Esophagus muscularis mucosa (tissue), 4 donors: ENCODE results near the gene TUSC2. TPM values are rescaled to one million over a fixed set of nuclear protein-coding genes. Genes with fewer than 3 reads are reported as not detected.

Experiments
- DNase-seq: peaks from one replicate; pipeline ENCODE4 v3.0.0-alpha.2; 2017; ENCODE audit errors: extremely low spot score
- H3K27ac ChIP-seq, 4 donors: fragments of 200-600 bp; sonication (generic); replicated peaks in 1 of 4; 1 replicate in 3 of 4; 2 replicates in 1 of 4; pipeline ENCODE4 v1.5.1; 2016 to 2019; ENCODE audit warnings: mild to moderate bottlenecking in 1 of 4
- H3K27me3 ChIP-seq, 4 donors: fragments of 200-600 bp; sonication (generic); one replicate each; pipeline versions ENCODE4 v1.5.1 to v1.6.0; 2016 to 2019
- H3K36me3 ChIP-seq, 4 donors: fragments of 200-600 bp; sonication (generic); one replicate each; pipeline ENCODE4 v1.5.1; 2016 to 2019
- H3K4me1 ChIP-seq, 4 donors: fragments of 200-600 bp; sonication (generic); one replicate each; pipeline ENCODE4 v1.5.1; 2016 to 2019
- H3K4me3 ChIP-seq, 4 donors: fragments of 200-600 bp; sonication (generic); 1 replicate in 2 of 4; 2 replicates in 2 of 4; pipeline ENCODE4 v1.5.1; 2016 to 2019; ENCODE audit warnings: mild to moderate bottlenecking in 4 of 4, moderate library complexity in 1 of 4
- H3K9me3 ChIP-seq, 4 donors: fragments of 200-600 bp; sonication (generic); 1 replicate in 3 of 4; 2 replicates in 1 of 4; pipeline ENCODE4 v1.5.1; 2016 to 2019
- CTCF ChIP-seq, 3 experiments: fragments of 200-600 bp in 2 of 3; fragments of 450-650 bp in 1 of 3; sonication (generic) in 2 of 3; IDR thresholded peaks; one replicate each; pipeline ENCODE4 v1.5.1; 2017 to 2019; ENCODE audit warnings: antibody characterized with exemption in 3 of 3, mild to moderate bottlenecking in 2 of 3, moderate library complexity in 1 of 3
- EP300 ChIP-seq: sonication (generic); formaldehyde crosslinking; IDR thresholded peaks from one replicate; pipeline ENCODE4 v1.6.1; 2017; ENCODE audit warnings: antibody characterized with exemption
- POLR2A ChIP-seq: fragments of 450-650 bp; IDR thresholded peaks from one replicate; pipeline ENCODE4 v1.6.1; 2017; ENCODE audit warnings: antibody characterized with exemption, moderate library complexity, mild to moderate bottlenecking, low read depth
- POLR2AphosphoS5 ChIP-seq, 2 donors: sonication (generic); formaldehyde crosslinking; IDR thresholded peaks; one replicate each; pipeline ENCODE4 v1.6.1; 2017; ENCODE audit warnings: antibody characterized with exemption in 2 of 2
- WGBS: methylation state at CpG from one replicate; pipeline ENCODE4 v1.1.5; 2018; 5-methylcytosine and 5-hydroxymethylcytosine counted together
- intact Hi-C: fragments of 100-400 bp; cut with DNase I; formaldehyde crosslinking; loops from one replicate; pipeline ENCODE4 v1.15.1; 2023
- total RNA-seq, 4 donors: library from RNA; depleted of rRNA; stranded (reverse); fragments of >200 nt; gene quantifications; one replicate each; pipeline versions ENCODE4 v1.1.0 to v1.2.1, GENCODE V29; 2016

TUSC2 gene
- total RNA-seq, 4 donors from 2014 or later, result 18.7 to 40.6 (median 37.5) TPM

- Histone ChIP-seq H3K4me1 (peaks cover 14 to 23% (median 21%) of the 10 kb centered on the region in 4 donors), H3K36me3 (no peaks in the 10 kb centered on the region), H3K4me3 (peak overlapping the region; percentile 58 to 84 (median 64)), H3K27ac (peak overlapping the region; percentile 56 to 79 (median 72)), H3K27me3 (no peaks in the 10 kb centered on the region), H3K9me3 (no peaks in the 10 kb centered on the region)
- TF ChIP-seq POLR2A (no peak), CTCF (IDR thresholded peaks at IDR 0.05) (no peak), POLR2AphosphoS5 (IDR thresholded peaks at IDR 0.05) (no peak)
- no peak for DNase-seq
- 90% methylated on average over 5 of the region's 5 CpGs for WGBS
- intact Hi-C loops, result no loop called here
Observed at GRCh38 chr3:50365842-50366220, 37.8 kb upstream of the TUSC2 start.

- Histone ChIP-seq H3K9me3 (no peaks in the 10 kb centered on the region), H3K36me3 (no peaks in the 10 kb centered on the region), H3K4me3 (peak overlapping the region; percentile 58 to 84 (median 64)), H3K27me3 (no peaks in the 10 kb centered on the region), H3K4me1 (peaks cover 14 to 23% (median 21%) of the 10 kb centered on the region in 4 donors), H3K27ac (peak overlapping the region; percentile 56 to 79 (median 72))
- TF ChIP-seq POLR2A (no peak), POLR2AphosphoS5 (IDR thresholded peaks at IDR 0.05) (peak; percentile 67 to 68)
- intact Hi-C loops, result no loop called here
- WGBS, result 50% methylated on average over 27 of the region's 53 CpGs
- peak; percentile 94 for DNase-seq
Observed at GRCh38 chr3:50365080-50365841, 37.2 kb upstream of the TUSC2 start.

- intact Hi-C loops, result no loop called here
- no peak for DNase-seq
- peak overlapping the region; percentile 56 to 79 (median 72) for H3K27ac ChIP-seq
Observed at GRCh38 chr3:50364573-50365079, 36.6 kb upstream of the TUSC2 start.

GRCh38 chr3:50359760-50360110, 31.7 kb upstream of the TUSC2 start:
- TF ChIP-seq EP300 (no peak), CTCF (IDR thresholded peaks at IDR 0.05) (no peak), POLR2AphosphoS5 (IDR thresholded peaks at IDR 0.05) (no peak), POLR2A (no peak)
- DNase-seq, result no peak
- Histone ChIP-seq H3K4me1 (peaks cover 45 to 60% (median 51%) of the 10 kb centered on the region in 4 donors), H3K27ac (peak overlapping the region in 2 of 4 donors; percentile 31 to 85), H3K36me3 (peaks cover 5 to 35% (median 17%) of the 10 kb centered on the region in 4 donors), H3K9me3 (no peaks in the 10 kb centered on the region), H3K27me3 (no peaks in the 10 kb centered on the region), H3K4me3 (peak overlapping the region; percentile 70 to 77 (median 74))
- intact Hi-C loops, result no loop called here
- WGBS, result 54% methylated on average over 5 of the region's 8 CpGs

More at GRCh38 chr3:50364573-50365079, 36.6 kb upstream of the TUSC2 start:
- H3K4me3 ChIP-seq, result peak overlapping the region; percentile 58 to 84 (median 64)
- no peaks in the 10 kb centered on the region for H3K9me3 ChIP-seq
- no peaks in the 10 kb centered on the region for H3K27me3 ChIP-seq
- peaks cover 17 to 28% (median 25%) of the 10 kb centered on the region in 4 donors for H3K4me1 ChIP-seq
- 80% methylated on average over 1 of the region's 48 CpGs for whole genome bisulfite sequencing
- H3K36me3 ChIP-seq, result no peaks in the 10 kb centered on the region
- TF ChIP-seq CTCF (IDR thresholded peaks at IDR 0.05) (no peak), EP300 (no peak), POLR2AphosphoS5 (IDR thresholded peaks at IDR 0.05) (no peak), POLR2A (no peak)

- Histone ChIP-seq H3K27me3 (no peaks in the 10 kb centered on the region), H3K4me3 (peak within 1 kb of the TSS; percentile 70 to 77 (median 74)), H3K27ac (peak within 1 kb of the TSS; percentile 85 to 91 (median 86)), H3K9me3 (no peaks in the 10 kb centered on the region), H3K4me1 (peaks cover 40 to 57% (median 45%) of the 10 kb centered on the region in 4 donors), H3K36me3 (peaks cover 10 to 41% (median 23%) of the 10 kb centered on the region in 4 donors)
- TF ChIP-seq EP300 (no peak), POLR2A (peak; percentile 66), POLR2AphosphoS5 (IDR thresholded peaks at IDR 0.05) (peak; percentile 92 to 94), CTCF (IDR thresholded peaks at IDR 0.05) (peak in 1 of 3 experiments; percentile 30)
- DNase-seq, result peak; percentile 99
- 0% methylated on average over 6 of the region's 64 CpGs for WGBS
- intact Hi-C loops, result no loop called here
Observed at GRCh38 chr3:50358911-50359759, 31.1 kb upstream of the TUSC2 start, which contains the start of gene TMEM115. Gene TMEM115 (minus strand): TSS chr3:50359521. CDS start chr3:50359063, 458 bp downstream.
